Activated CD4-positive, alpha-beta T cell treated with anti-CD3 and anti-CD28 coated beads, Interleukin-2, amount 10 ng/mL, durations not matched to agents 7 days and 5 days (primary cell): Measurements from ENCODE around the gene DLGAP1. TPM values are rescaled to one million over a fixed set of nuclear protein-coding genes. Genes with fewer than 3 reads are reported as not detected.

Source experiments
- CTCF ChIA-PET: fragments of 350-600 bp; sonication (Branson Sonifier 250); formaldehyde crosslinking; loops from one replicate; lab custom pipeline; 2021; ENCODE audit warnings: antibody characterized with exemption; lab: Charles Lee
- POLR2A ChIA-PET: fragments of 350-600 bp; sonication (Branson Sonifier 250); formaldehyde crosslinking; loops from one replicate; lab custom pipeline; 2021; ENCODE audit warnings: antibody characterized with exemption; lab: Charles Lee
- DNase-seq: peaks from one replicate; pipeline ENCODE4 v3.0.0-alpha.2; 2020
- H3K27ac Mint-ChIP-seq: one replicate; pipeline ENCODE4 v1.8.0; 2021; ENCODE audit warnings: mild to moderate bottlenecking, moderate library complexity, mixed read lengths
- H3K27me3 Mint-ChIP-seq: one replicate; pipeline ENCODE4 v1.8.0; 2021; ENCODE audit warnings: mixed read lengths
- H3K36me3 Mint-ChIP-seq: one replicate; pipeline ENCODE4 v1.8.0; 2021; ENCODE audit warnings: low read depth, mixed read lengths
- H3K4me1 Mint-ChIP-seq: one replicate; pipeline ENCODE4 v1.8.0; 2021; ENCODE audit warnings: mixed read lengths
- H3K4me3 Mint-ChIP-seq: one replicate; pipeline ENCODE4 v1.8.0; 2021; ENCODE audit warnings: mild to moderate bottlenecking, moderate library complexity, mixed read lengths
- H3K9me3 Mint-ChIP-seq: one replicate; pipeline ENCODE4 v1.8.0; 2021; ENCODE audit warnings: mixed read lengths
- total RNA-seq, 2 experiments: library from RNA; stranded (reverse); gene quantifications; one replicate each; pipeline ENCODE4 v1.2.3, GENCODE V29; 2021

The DLGAP1 gene
- total RNA-seq, 2 experiments from 2014 or later, result 0.10 TPM; not detected in 1

GRCh38 chr18:3793545-3793944 lies 661.6 kb downstream of the DLGAP1 start:
- Mint-ChIP-seq H3K36me3 (no peaks in the 10 kb centered on the region), H3K4me1 (no peaks in the 10 kb centered on the region), H3K9me3 (no peaks in the 10 kb centered on the region), H3K27ac (no peak overlapping the region), H3K27me3 (peaks cover 9% of the 10 kb centered on the region), H3K4me3 (no peak overlapping the region)
- ChIA-PET CTCF (interaction anchor here (1.1 kb wide), 1 partner anchor 23 kb away, joined by 3 read pairs; no protein-coding TSS in a partner anchor), POLR2A (no interaction called here)
- no peak for DNase-seq

- ChIA-PET POLR2A (no interaction called here), CTCF (no interaction called here)
- H3K4me3 Mint-ChIP-seq, result no peak overlapping the region
- no peaks in the 10 kb centered on the region for H3K9me3 Mint-ChIP-seq
- DNase-seq, result no peak
- no peaks in the 10 kb centered on the region for H3K36me3 Mint-ChIP-seq
- peaks cover 9% of the 10 kb centered on the region for H3K27me3 Mint-ChIP-seq
- no peaks in the 10 kb centered on the region for H3K4me1 Mint-ChIP-seq
- H3K27ac Mint-ChIP-seq, result no peak overlapping the region
Measured at GRCh38 chr18:3793111-3793510, 662.0 kb downstream of the DLGAP1 start.

DNA sequence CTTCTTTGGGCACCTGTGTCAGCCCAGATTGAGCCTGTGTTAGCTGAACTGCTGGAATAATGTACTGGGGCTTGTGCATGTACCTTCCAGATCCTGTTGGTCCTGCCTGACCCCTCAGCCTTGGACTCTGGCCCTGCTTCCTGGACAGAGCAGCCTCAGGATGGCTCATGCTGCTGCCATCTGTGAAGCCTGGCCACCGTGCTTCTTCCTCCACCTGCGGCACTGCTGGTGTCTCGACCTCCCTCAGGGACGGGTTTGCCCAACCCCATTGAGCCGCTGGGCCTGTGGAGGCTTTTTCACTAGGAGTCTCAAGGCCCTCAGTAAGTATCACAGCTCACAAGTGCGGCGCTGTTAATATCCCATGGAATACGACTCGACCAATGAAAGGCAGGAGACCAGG lies 662.4 kb downstream of the DLGAP1 start:
- Mint-ChIP-seq H3K36me3 (no peaks in the 10 kb centered on the region), H3K9me3 (no peaks in the 10 kb centered on the region), H3K27ac (no peak overlapping the region), H3K4me3 (no peak overlapping the region), H3K4me1 (no peaks in the 10 kb centered on the region), H3K27me3 (peaks cover 9% of the 10 kb centered on the region)
- no peak for DNase-seq
- POLR2A ChIA-PET, result no interaction called here
- CTCF ChIA-PET, result no interaction called here

GRCh38 chr18:3791238-3791637 lies 663.9 kb downstream of the DLGAP1 start:
- Mint-ChIP-seq H3K27me3 (peaks cover 9% of the 10 kb centered on the region), H3K4me1 (no peaks in the 10 kb centered on the region), H3K9me3 (no peaks in the 10 kb centered on the region), H3K4me3 (no peak overlapping the region), H3K27ac (no peak overlapping the region), H3K36me3 (no peaks in the 10 kb centered on the region)
- CTCF ChIA-PET, result no interaction called here
- POLR2A ChIA-PET, result no interaction called here
- no peak for DNase-seq

DNA sequence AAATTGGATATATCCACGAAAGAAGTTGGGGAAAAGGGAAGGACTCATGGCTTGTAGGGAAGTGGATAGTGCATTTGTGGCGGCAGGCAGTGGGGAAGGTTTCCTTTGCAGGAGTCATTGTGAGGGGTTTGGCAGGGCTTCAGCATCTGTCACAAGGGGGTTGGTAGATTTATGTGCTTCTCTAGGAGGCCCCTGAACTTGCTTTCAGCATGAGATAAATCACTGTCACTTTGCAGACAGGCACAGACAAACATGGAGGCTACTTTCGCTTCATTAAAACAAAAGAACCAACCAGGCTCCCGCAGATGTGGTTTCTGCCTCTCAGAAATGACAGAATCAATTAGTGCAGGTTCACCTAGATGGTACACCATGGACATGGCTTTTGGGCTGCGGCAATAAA lies 664.4 kb downstream of the DLGAP1 start:
- DNase-seq, result no peak
- Mint-ChIP-seq H3K27me3 (peaks cover 9% of the 10 kb centered on the region), H3K4me1 (no peaks in the 10 kb centered on the region), H3K4me3 (no peak overlapping the region), H3K27ac (no peak overlapping the region), H3K36me3 (no peaks in the 10 kb centered on the region), H3K9me3 (no peaks in the 10 kb centered on the region)
- ChIA-PET POLR2A (no interaction called here), CTCF (no interaction called here)

- peaks cover 9% of the 10 kb centered on the region for H3K27me3 Mint-ChIP-seq
- POLR2A ChIA-PET, result no interaction called here
Measured at GRCh38 chr18:3789525-3789924, 665.6 kb downstream of the DLGAP1 start.

DNA sequence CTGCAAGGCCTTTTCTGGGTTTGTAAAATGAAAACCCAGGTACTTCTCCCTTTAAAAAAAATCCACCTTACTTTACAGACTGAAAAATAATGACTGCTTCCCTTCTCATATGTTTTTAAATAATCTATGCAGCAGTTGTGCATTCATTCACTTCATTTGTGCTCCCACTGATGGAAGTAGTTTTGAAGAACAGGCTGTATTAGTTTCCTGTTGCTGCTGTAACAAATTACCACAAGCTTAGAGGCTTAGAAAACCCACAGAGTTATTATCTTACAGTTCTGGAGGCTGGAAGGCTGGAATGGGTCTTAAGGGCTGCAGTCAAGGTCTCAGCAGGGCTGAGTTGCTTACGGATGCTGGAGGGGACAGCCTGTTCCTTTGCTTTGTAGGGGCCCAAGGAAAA lies 670.2 kb downstream of the DLGAP1 start:
- CTCF ChIA-PET, result no interaction called here
- no peaks in the 10 kb centered on the region for H3K4me1 Mint-ChIP-seq
- DNase-seq, result no peak
- H3K27ac Mint-ChIP-seq, result no peak overlapping the region
- H3K4me3 Mint-ChIP-seq, result no peak overlapping the region
- POLR2A ChIA-PET, result no interaction called here
- peaks cover 9% of the 10 kb centered on the region for H3K27me3 Mint-ChIP-seq
- no peaks in the 10 kb centered on the region for H3K36me3 Mint-ChIP-seq
- no peaks in the 10 kb centered on the region for H3K9me3 Mint-ChIP-seq

More at GRCh38 chr18:3789525-3789924, 665.6 kb downstream of the DLGAP1 start:
- H3K36me3 Mint-ChIP-seq, result no peaks in the 10 kb centered on the region
- no peak overlapping the region for H3K4me3 Mint-ChIP-seq
- CTCF ChIA-PET, result no interaction called here
- no peak for DNase-seq
- H3K4me1 Mint-ChIP-seq, result no peaks in the 10 kb centered on the region
- H3K27ac Mint-ChIP-seq, result no peak overlapping the region
- no peaks in the 10 kb centered on the region for H3K9me3 Mint-ChIP-seq

GRCh38 chr18:3782901-3783300 lies 672.2 kb downstream of the DLGAP1 start:
- H3K27me3 Mint-ChIP-seq, result no peaks in the 10 kb centered on the region
- POLR2A ChIA-PET, result no interaction called here
- no peaks in the 10 kb centered on the region for H3K36me3 Mint-ChIP-seq
- H3K4me3 Mint-ChIP-seq, result no peak overlapping the region
- no peaks in the 10 kb centered on the region for H3K9me3 Mint-ChIP-seq
- no peaks in the 10 kb centered on the region for H3K4me1 Mint-ChIP-seq
- CTCF ChIA-PET, result no interaction called here
- DNase-seq, result no peak
- H3K27ac Mint-ChIP-seq, result no peak overlapping the region

DNA sequence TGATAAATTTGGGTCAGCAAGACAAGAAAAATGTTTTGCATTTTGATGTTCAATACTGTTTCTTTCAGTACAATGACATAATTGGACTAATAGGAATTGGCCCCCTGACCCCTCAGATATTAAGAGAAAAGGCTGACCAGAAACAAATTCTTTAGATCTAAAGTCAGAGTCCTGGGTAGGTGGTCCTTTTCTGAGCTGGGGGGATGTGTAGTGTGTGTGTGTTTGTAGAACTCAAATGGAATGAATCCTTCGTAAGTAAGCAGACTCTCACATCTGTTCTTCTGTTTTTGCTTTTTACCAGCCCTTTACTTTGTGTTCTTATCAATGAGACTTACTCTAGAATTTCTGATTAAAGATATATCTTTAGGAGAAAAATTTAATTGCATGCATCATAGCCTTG lies 677.4 kb downstream of the DLGAP1 start:
- Mint-ChIP-seq H3K9me3 (no peaks in the 10 kb centered on the region), H3K27me3 (no peaks in the 10 kb centered on the region), H3K36me3 (no peaks in the 10 kb centered on the region), H3K4me1 (no peaks in the 10 kb centered on the region), H3K27ac (no peak overlapping the region), H3K4me3 (no peak overlapping the region)
- POLR2A ChIA-PET, result no interaction called here
- CTCF ChIA-PET, result no interaction called here
- no peak for DNase-seq

- H3K27ac Mint-ChIP-seq, result no peak overlapping the region
- H3K4me3 Mint-ChIP-seq, result no peak overlapping the region
- no peaks in the 10 kb centered on the region for H3K27me3 Mint-ChIP-seq
- no peaks in the 10 kb centered on the region for H3K36me3 Mint-ChIP-seq
- peaks cover 2% of the 10 kb centered on the region for H3K4me1 Mint-ChIP-seq
- CTCF ChIA-PET, result no interaction called here
- H3K9me3 Mint-ChIP-seq, result no peaks in the 10 kb centered on the region
- DNase-seq, result no peak
- POLR2A ChIA-PET, result no interaction called here
Measured at GRCh38 chr18:3777122-3777521, 678.0 kb downstream of the DLGAP1 start.

DNA sequence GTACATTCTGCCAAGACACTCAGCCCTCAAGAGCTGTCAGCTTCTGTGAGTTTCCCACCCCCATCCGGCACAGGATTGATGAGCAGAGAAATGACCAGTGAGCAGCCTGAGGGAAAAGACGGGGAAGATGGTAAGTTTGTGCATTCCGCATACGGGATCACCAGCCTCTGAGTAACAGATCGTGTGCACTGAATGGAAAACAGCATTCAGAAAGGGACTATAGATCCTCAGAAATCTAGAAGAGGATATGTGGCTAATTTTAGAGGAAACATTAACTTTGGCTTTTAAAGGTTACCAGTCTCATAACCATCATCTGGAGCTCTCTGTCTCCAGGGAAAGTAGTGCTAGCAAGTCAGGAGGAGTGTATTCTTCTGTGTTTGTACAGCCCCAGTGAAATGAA lies 679.1 kb downstream of the DLGAP1 start:
- POLR2A ChIA-PET, result no interaction called here

DNA sequence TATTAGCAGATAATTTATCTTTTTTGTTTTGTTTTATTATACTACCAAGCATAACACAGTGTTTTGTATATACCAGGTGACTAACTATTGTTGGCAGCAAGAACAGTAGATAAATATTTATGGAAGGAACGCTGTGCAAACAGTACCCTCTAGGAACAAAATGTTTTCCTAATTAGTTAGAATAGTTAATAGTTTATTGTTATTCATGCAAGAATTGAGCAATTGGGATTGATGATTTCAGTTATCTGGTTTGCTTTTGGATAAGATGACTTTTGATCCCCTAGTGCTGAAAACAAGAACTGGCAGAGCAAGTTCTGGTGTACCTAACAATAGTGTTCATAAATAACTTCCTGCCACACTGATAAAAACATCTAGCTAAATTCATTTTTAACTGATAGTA lies 681.8 kb downstream of the DLGAP1 start:
- H3K36me3 Mint-ChIP-seq, result no peaks in the 10 kb centered on the region
- H3K4me1 Mint-ChIP-seq, result peaks cover 12% of the 10 kb centered on the region
- ChIA-PET CTCF (interaction anchor here (1.2 kb wide), 1 partner anchor 222 kb away, joined by 3 read pairs; no protein-coding TSS in a partner anchor), POLR2A (no interaction called here)
- H3K9me3 Mint-ChIP-seq, result no peaks in the 10 kb centered on the region
- no peak overlapping the region for H3K4me3 Mint-ChIP-seq
- no peak overlapping the region for H3K27ac Mint-ChIP-seq
- peaks cover 24% of the 10 kb centered on the region for H3K27me3 Mint-ChIP-seq
- DNase-seq, result no peak

More for the DNA sequence above, 679.1 kb downstream of the DLGAP1 start:
- no peak overlapping the region for H3K27ac Mint-ChIP-seq
- H3K4me3 Mint-ChIP-seq, result no peak overlapping the region
- no peak for DNase-seq
- H3K4me1 Mint-ChIP-seq, result peaks cover 11% of the 10 kb centered on the region
- H3K27me3 Mint-ChIP-seq, result peaks cover 3% of the 10 kb centered on the region
- CTCF ChIA-PET, result no interaction called here
- no peaks in the 10 kb centered on the region for H3K36me3 Mint-ChIP-seq
- H3K9me3 Mint-ChIP-seq, result no peaks in the 10 kb centered on the region

DNA sequence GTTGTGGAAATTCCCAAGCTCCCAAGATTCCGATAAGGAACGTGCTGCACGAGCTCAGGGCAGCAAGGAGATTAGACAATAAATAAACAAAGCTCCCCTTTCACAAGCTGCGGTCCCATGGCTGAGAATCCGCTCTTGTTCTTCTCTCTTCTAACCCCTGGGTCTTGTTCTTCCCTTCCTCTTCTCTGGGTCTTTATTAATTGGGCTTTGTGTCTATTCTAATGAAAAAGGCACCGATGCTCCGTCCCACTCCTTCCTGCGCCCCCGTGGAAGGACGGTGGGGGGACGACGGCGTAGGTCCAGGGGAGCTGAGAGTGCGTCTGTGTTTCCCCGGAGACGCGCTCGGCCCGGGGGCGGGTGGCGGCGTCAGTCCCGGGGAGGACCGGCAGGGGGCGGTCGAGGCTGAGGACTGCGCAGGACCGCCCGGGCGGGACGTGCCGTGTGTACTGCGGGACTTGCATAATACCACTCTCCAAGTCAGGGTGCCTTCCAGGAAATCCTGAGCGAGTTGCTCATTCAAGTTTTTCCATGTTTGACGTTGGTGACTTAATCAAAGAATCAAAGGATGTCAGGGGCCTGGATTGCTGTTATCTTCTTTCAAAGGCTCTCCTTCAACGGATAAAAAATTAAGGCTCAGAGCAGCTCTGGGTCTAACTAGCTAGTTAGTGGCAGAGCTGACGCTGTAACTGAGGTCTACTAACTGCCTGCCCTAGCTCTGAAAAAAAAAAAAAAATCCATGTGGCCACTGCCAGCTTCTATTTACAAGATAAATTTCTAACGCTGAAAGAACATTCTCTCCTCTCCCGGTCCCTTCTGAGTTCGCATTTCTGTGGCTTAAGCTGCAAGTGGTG lies 683.8 kb downstream of the DLGAP1 start:
- H3K27ac Mint-ChIP-seq, result peak overlapping the region; percentile 37
- POLR2A ChIA-PET, result no interaction called here
- peaks cover 12% of the 10 kb centered on the region for H3K4me1 Mint-ChIP-seq
- peaks cover 40% of the 10 kb centered on the region for H3K27me3 Mint-ChIP-seq
- H3K4me3 Mint-ChIP-seq, result peak overlapping the region; percentile 38
- peak; percentile 75 for DNase-seq
- H3K9me3 Mint-ChIP-seq, result no peaks in the 10 kb centered on the region
- no peaks in the 10 kb centered on the region for H3K36me3 Mint-ChIP-seq
- CTCF ChIA-PET, result interaction anchor here (0.6 to 1.9 kb wide), 14 partner anchors 8 to 1246 kb away, joined by 3 to 13 read pairs (median 4); no protein-coding TSS in a partner anchor
